ENCODE measurements around the gene ACTA2. TPM values are rescaled to one million over a fixed set of nuclear protein-coding genes. Genes with fewer than 3 reads are reported as not detected.

ACTA2 gene
- total RNA-seq, 1 donor from 2014 or later = 42.4 TPM

DNA sequence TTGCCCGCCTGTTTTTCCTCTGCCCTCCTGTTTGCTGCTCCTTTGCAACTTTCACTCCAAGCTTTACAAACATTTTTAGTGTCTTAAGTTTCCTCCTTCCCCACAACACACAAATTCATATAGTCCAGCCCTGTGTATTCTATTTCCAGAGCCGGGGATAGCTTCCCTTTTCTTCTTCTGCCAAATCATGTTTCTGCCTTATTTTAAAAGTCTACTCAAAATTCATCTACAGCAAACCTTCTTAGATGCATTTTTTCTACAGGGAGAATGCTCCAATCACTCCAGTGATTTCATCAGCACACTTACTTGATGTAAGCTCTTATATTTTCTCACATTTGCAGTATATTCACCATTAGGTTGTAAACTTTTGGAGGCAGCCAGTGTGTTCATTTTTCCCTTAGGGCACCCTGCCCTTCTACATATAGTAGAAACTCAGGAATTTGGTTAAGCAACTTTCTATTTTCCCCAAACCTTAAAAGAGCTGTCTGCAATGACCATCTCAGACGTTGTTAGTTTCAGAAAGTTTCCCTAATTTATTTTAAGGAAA is 12.4 kb upstream of the ACTA2 start:
- H3K4me3 ChIP-seq (ENCODE audit: low read depth, low read length) = no peak overlapping the region
- no peak for DNase-seq (ENCODE audit: low read depth)
- TF ChIP-seq, protein P1, sequence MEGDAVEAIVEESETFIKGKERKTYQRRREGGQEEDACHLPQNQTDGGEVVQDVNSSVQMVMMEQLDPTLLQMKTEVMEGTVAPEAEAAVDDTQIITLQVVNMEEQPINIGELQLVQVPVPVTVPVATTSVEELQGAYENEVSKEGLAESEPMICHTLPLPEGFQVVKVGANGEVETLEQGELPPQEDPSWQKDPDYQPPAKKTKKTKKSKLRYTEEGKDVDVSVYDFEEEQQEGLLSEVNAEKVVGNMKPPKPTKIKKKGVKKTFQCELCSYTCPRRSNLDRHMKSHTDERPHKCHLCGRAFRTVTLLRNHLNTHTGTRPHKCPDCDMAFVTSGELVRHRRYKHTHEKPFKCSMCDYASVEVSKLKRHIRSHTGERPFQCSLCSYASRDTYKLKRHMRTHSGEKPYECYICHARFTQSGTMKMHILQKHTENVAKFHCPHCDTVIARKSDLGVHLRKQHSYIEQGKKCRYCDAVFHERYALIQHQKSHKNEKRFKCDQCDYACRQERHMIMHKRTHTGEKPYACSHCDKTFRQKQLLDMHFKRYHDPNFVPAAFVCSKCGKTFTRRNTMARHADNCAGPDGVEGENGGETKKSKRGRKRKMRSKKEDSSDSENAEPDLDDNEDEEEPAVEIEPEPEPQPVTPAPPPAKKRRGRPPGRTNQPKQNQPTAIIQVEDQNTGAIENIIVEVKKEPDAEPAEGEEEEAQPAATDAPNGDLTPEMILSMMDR (conservative IDR thresholded peaks at IDR 0.05; ENCODE audit: low read depth, low read length) = no peak

DNA sequence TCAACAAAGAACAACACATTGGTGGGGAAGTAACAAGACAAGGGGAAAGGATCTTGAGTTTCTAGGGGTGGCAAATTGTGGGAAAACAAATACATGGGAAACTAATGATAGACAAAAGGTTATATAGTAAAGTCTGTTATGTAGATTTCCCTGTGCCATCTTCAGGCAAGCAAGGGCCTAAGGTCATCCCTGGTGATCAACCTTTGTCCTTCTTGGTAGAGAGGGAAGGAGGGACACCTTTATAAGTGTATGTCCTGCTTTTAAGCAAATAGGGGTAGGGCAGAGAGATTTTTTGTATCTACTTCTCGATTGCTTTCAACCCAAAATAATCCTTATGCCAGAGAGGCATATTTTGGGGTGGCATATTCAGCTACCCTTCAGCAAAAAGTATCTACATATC is 11.8 kb upstream of the ACTA2 start:
- H3K4me3 ChIP-seq (ENCODE audit: low read depth, low read length) = no peak overlapping the region
- no peak for DNase-seq (ENCODE audit: low read depth)
- TF ChIP-seq, protein P1 (conservative IDR thresholded peaks at IDR 0.05; ENCODE audit: low read depth, low read length) = no peak

DNA sequence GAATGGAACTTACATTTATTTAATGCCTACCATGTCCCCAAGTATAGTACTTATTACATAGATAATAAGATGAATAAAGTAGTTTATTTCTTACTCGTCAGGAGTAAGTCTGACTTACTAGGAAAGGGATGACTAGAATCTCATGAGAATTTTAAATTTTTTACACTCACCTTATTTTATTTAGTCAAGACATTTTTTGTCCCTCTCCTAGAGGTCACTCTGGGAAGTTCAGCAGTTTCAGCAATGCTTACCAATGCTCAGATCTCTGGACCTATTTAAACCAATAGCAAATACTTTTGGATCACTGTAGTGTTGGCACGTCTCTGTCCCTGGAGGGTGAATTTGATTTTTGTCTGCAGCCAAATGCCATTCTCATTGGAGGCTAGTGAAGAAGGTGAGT is 10.7 kb upstream of the ACTA2 start:
- TF ChIP-seq, protein P1 (conservative IDR thresholded peaks at IDR 0.05; ENCODE audit: low read depth, low read length) = peak; percentile 19
- no peak for DNase-seq (ENCODE audit: low read depth)
- no peak overlapping the region for H3K4me3 ChIP-seq (ENCODE audit: low read depth, low read length)

DNA sequence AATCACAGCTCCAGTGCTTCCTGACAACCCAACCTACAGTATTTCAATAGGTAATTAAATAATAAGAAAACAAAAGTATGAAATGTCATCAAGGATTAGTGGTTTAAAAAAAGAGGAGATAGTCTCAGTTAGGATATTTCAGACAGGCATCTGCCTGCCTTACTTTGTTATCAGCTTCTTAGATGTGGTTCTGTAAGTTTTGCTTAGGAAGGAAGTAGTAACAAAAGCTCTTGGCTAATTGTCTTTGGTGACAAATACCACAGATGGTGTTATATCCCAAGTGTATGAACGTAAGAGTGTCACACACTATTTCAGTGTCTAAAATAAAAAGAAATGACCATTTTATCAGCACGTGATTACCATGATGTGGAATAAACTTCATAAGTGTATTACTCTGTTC is 9.8 kb upstream of the ACTA2 start:
- DNase-seq (ENCODE audit: low read depth) = no peak
- H3K4me3 ChIP-seq (ENCODE audit: low read depth, low read length) = no peak overlapping the region
- TF ChIP-seq, protein P1 (conservative IDR thresholded peaks at IDR 0.05; ENCODE audit: low read depth, low read length) = no peak

DNA sequence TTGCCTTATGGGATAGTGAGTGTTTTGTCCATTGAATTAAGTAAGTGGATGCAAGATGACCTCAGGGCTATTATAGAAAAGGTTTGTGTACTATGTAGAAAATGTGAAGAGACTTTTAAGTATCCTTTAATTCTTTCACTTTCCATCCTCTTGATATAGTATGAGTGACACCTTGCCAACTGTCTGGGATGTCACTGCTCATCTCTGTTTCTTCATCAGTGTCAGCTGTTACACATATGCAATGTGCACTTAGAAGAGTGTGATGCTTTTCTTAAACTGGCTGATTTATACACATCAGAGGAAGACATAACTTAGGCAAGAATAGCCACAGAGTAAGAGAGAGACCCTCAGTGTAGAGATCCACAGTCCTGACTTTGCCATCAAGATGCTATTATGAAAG is 8.7 kb upstream of the ACTA2 start:
- H3K4me3 ChIP-seq (ENCODE audit: low read depth, low read length) = no peak overlapping the region
- DNase-seq (ENCODE audit: low read depth) = no peak
- TF ChIP-seq, protein P1 (conservative IDR thresholded peaks at IDR 0.05; ENCODE audit: low read depth, low read length) = no peak

DNA sequence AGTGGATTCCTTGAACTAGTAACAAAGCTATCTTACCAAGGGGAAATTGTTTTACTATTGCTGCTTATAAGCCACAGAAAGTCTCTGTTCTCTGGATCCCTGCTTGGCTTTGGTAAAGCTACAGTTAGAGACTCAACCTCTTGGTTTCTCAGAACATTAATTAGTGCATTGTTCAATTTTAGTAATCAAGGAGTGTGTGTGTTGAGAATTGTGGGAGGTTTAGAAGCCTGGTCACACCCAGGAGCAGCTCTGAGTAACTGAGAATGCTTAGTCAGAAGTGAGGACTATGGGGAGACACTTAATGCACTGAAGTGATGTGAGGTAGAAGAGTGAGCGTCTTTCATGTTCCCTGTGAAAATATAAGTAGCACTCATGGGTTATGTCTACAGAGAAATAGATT is 8.2 kb upstream of the ACTA2 start:
- no peak overlapping the region for H3K4me3 ChIP-seq (ENCODE audit: low read depth, low read length)
- DNase-seq (ENCODE audit: low read depth) = no peak
- TF ChIP-seq, protein P1 (conservative IDR thresholded peaks at IDR 0.05; ENCODE audit: low read depth, low read length) = no peak

DNA sequence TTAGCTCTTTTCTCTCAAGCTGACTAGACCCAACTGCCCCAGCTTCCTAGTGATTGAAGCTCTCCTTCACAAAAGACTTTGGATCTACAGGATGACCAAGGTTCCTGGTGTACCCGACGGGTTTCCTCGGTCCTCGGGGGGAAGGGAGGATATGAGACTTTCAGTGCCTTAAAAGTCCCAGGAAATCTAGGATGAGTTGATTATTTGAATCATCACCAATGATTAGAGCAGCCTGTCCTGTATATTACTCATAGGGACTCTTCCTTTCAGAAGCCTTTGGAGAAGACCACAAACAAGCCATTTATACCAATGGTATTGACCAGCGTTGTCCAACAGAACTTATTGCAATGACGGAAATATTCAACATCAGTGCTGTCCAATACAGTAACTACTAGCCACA is 6.1 kb upstream of the ACTA2 start:
- no peak for DNase-seq (ENCODE audit: low read depth)
- TF ChIP-seq, protein P1 (conservative IDR thresholded peaks at IDR 0.05; ENCODE audit: low read depth, low read length) = no peak

More for the DNA sequence above, 6.1 kb upstream of the ACTA2 start:
- no peak overlapping the region for H3K4me3 ChIP-seq (ENCODE audit: low read depth, low read length)

Measured in epithelial cell of proximal tubule (primary cell).